GM21737 (cell line): ENCODE data around the gene PASK.

Experiments
- ATAC-seq: cut with Tn5 transposase; IDR thresholded peaks from one replicate; pipeline ENCODE4 v1.9.1; 2021; ENCODE audit warnings: mild to moderate bottlenecking, moderate library complexity; ENCODE audit not compliant: unreplicated experiment

The PASK gene

DNA sequence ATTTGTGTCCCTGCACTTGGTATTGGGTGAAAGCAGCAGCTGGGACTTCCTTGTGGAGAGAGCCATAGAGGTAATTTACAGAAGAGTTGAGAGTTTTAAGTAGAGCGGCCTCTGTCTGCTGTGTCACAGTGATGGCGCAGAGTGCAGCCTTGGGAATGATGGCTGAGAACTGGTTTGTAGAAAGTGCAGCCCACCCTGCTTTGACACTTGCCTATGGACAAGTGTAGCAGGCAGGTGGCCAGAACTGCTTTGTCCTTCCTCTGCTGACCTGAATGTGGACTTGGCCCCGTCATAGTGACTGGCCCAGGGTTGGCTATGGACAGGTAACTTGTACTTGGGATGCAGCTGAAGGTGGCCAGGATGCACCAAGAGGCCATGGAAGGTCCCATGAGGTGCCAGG is 32.9 kb upstream of the PASK start:
- ATAC-seq = no peak

DNA sequence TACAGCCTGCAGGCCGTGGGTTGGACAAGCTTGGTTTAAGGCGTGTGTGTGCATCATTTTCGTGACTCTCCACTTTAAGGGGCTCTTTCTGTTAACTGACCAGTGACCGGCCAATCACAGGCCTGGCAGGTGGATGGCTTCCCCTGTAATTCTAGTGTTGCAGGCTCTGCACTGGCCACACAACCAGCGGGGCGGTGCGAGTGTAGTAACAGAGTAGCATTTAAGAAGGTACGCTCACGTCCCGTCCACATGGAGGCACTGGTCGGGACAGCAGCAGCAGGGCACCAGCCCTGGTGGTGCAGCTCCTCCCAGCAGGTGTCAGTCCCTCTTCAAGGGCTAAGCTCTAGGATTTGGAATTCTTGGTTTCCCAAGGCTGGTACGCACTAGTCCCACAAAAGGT is 31.2 kb upstream of the PASK start:
- no peak for ATAC-seq

DNA sequence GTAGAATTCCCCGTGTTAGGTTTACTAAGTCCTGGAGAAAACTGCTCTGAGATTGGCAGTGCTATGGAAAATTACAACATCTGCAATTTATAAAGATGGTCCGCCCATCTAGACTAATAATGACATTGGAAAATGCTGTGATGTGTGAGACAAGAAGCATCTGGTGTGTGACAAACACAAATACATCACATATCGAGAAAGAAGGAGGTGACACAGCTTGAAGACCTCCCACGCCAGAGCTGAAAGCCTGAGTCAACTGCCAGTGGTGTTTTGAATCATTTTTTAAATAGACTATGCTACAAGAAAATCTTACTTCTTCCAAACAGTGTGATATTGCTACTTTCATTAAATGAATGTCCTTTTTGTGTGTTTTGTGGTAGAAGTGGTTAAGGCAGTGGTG is 30.6 kb upstream of the PASK start:
- no peak for ATAC-seq

DNA sequence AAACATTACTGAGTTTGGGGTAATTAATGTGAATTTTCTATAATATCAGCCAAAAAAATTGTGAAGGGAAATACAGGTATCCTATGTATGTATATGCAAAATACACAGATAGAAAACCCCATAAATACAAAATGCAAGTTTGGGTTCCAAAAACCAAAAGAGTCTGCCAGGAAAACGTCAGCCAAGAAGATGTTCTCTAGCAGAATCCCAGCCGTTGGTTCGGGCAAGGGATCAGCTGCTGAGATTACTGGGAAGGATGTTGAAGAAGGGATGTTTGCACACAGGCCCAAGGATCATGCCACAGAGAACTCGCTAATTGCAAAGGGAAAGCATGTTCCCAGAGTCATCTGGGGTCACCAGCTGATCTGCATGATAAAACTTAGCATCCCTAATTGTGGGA is 29.7 kb upstream of the PASK start:
- ATAC-seq = no peak

DNA sequence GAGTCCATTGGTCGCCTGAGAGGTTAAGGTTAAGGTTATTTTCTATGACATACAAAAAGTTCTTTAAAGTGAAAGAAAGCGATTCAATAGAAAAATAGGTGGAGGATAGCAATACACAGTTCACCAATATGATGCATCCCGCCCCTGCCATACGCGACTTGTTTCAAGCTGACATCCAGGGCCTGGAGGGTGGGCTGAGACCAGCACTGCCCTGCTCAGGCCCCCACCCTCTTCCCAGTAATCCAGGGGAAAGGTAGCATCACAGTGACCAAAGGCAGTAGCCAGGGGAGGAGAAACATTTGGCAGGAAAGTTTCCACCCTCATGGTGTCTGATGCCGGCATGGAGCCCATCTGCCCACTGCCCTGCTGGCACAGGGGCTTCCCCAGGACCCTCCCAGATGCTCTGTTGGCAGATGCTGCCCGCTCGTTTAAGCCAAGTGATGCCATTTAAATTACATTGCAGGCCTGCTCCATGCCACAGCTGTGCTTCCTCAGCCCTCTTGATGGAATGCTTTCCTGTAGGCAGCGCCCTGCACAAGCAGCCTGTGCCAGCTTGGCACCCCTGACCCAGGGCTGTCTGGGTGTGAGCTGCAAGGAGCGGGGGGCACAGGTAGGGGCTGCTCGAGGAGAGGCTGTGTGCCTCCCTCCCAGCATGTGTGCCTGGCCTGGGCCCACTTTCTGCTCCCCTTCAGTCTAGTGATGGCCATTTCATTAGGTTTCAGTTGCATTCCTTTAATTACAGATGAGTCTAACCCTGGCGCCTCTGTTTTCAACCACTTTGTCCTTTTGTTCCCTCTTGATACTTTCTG is 28.5 kb upstream of the PASK start:
- no peak for ATAC-seq

DNA sequence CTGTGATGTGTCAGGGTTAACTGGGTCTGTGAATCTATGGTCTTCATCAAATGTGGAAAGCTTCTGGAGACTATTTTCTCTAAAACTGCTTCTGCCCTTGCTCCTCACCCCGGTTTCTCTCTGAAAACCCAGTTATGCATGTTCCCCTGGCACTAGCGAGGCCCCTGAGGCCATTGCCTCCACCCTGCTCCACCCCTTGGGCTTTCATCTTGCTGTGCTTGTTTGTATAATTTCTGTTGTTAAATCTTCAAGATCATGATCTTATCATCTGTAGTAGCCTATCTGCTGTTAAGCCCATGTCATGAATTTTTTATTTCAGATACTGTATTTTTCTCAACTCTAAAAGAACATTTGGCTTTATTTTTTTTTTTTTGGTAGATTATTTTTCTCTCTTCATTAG is 24.3 kb upstream of the PASK start:
- ATAC-seq = no peak

DNA sequence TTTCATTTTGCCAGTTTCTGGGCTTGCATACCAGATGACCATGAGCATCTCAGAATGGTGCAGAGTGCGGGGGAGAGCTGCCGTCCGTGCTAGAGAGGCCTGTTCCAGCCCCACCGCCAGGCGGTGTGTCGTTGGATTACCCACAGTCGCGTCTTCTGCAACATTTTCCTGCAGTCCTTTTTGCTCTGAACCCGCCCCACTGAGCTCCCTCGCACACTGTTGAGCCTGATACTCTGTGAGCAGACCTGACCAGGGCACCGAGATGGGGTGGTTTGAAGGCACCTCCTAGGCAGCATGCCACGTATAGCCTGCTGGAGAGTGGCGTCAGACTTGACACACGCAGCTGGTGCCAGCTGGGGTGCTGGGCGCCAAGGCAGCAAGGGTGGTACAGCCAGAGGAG is 19.1 kb upstream of the PASK start:
- ATAC-seq = no peak

DNA sequence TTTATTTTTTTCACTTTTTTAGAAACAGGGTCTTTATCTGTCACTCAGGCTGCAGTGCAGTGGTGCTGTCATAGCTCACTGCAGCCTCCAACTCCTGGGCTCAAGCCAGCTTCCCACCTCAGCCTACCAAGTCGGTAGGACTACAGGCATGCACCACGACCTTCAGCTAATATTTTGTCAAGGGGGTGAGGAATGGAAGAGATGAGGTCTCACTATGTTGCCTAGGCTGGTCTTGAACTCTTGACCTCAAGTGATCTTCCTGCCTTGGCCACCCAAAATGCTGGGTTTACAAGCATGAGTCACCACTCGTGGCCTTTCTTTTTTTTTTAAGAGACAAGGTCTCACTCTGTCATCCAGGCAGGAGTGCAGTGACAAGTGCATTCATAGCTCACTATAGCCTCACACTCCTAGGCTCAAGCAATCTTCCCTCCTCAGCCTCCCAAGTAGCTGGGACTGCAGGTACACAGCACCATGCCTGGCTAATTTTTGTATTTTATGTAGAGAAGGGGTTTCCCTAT is 14.4 kb upstream of the PASK start:
- ATAC-seq = no peak

DNA sequence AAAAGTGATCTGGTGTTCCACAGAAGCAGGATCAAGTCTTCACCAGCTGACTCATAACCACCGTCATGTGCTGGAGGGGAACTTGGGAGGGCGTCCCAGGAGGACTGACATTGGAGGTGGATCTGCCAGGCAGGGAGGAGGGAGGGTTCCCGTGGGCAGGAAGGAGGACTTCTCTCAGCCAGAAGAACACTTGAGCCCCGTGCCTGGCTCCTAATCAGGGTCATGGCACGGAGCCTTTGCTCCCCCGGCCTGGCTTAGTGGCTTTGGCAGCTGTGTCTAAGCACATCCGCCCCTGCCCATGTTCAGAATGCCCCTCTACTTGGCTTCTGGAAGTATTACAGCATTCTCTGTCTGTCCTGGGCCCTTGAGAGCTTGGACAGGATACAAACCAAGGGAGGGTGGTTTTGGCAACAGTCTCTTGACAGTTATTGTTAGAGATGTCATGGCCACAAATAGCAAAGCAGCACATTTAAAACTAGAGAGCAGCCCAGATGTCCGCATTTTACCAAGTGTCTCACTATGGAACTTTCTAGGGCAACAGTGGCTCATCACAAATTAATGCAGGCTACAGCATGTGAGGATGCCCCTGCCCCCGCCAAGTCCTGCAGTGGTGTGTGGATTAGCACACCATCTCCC is 12.5 kb upstream of the PASK start:
- no peak for ATAC-seq

DNA sequence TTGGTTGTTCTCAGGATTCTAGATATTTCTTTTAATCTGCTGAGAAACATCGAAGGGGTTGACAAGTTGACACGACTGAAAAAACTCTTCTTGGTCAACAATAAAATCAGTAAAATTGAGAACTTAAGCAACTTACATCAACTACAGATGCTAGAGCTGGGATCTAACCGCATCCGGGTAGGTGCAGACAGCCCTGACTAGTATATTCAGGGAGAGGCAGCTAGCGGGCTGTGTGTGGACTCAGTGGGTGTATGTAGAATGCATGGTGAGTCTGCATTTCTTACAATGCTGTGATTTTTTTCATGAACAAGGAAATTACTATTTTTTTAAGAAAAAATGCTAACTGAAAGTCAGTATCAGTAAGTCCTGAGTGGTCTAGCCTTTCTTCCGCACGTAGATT is 11.0 kb upstream of the PASK start:
- ATAC-seq = no peak

DNA sequence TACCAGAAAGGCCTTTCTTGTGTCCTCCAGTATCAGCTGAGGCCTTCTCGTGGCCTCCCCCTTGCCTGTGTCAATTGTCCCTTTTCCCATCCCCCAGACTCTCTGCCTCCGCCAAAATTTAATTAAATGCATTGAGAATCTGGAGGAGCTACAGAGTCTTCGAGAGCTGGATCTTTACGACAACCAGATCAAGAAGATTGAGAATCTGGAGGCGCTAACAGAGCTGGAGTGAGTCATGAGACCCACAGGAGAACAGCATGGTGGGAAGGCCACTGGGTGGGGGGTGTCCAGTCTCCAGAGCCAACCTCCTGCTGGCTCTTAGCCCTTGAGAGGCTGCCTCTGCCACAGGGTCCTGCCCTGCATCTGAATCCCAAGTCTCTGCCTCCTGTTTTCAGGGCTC is 9.8 kb upstream of the PASK start:
- ATAC-seq = no peak

DNA sequence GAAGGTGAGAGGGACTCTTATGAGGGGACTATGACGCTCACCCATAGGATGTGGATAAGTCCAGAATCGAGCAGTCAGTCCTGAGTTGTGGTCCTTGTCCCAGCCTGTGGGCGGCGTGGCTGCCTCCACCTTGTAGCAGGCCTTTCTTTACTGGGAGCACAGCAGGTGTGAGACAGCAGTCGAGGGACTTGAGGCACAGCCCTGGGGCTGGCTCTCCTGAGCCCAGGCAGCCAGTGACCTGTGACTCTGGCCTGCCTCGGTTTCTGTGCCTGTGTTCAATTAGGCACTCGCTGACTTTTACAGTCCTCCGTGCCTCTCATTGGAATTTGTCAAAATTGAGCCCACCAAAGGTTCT is 9.3 kb upstream of the PASK start:
- ATAC-seq = no peak

DNA sequence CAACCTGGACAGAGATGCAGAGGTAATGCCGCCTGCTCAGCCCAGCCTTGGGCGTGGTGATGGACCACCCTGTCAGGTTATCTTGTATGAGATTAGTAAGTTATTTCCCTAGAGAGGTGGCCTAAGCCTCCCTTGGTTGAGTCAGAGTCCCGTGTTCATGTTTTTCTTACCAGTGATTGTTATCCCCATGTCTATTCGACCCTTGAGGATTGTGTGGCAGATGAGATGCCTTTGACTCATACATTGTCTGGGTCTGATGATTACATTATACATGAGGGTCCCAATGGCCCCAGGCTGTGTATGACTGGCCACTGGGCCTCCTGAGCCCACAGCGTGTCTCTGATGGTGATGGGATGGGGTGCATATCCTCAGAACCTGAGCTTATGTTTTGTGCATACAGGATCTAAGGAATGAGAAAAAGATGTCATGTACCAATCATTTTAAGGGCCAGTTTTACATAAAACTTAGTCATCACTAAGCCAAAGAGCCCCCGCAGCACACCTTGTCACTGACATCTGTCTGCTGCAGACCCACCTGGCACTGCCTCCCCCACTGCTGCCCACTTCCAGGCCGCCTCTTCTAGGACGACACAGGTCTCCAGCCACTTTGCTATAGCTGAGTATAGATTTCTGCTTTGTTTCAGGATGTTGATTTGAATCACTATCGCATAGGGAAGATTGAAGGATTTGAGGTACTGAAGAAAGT is 8.7 kb upstream of the PASK start:
- no peak for ATAC-seq

DNA sequence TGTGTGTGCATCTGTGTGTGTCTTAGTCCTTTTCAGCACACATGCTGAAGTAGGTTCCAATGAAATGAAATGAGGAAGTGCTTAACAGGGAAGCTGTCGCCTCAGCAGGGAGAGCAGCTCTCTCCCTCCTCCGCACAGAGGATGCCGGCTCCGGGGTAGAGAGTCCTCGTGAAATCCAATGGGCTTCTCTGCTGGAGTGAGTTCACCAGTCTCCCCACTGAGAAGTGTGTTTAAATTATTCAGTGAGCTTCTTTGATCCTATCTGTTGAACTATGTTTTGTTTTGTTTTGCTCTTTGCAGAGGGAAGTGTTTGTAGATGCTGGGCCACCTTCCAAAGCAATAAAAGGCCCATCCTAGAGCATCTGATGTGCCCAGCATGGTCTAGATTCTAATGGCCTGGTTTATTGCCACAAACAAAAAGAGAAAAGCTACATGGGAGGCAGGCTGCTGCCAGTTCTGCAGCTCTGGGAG is 7.7 kb upstream of the PASK start:
- ATAC-seq = no peak

DNA sequence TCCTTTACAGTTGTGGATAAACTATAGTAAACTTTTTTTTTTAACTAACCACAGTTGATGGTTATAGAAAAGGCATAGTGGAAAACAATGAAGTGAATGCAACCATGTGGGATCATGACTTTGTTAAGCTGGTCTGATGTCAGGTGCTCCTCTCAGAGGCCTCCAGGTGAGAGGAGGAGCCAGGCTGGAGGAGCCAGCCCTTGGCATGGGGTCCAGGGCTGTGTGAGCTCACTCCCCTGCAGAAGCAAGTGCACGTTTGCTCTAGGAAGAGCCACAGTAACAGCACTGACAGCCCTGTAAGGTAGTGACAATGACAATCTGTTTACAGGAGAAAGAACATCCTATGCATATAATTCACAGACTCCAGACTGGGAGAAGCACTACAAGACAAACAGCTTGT is 6.7 kb upstream of the PASK start:
- ATAC-seq = no peak

DNA sequence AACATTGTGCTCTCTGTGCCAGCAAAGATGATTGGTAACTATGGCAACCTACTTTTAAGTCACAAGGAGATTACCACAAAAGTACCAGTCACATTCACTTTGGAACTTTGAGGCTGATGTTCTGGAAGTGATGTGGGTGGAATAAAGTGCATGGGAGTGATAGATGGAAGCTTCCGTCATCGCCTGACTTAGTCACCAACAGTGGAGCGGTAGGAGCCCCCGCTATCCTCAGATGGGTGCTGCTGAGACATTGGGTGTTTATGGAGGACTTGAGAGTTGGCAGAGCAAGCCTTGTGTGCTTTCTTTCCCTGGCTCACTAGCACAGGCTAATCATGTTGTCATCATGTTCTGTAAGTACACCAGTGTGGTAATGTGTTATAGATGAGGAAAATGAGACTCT is 5.6 kb upstream of the PASK start:
- no peak for ATAC-seq

DNA sequence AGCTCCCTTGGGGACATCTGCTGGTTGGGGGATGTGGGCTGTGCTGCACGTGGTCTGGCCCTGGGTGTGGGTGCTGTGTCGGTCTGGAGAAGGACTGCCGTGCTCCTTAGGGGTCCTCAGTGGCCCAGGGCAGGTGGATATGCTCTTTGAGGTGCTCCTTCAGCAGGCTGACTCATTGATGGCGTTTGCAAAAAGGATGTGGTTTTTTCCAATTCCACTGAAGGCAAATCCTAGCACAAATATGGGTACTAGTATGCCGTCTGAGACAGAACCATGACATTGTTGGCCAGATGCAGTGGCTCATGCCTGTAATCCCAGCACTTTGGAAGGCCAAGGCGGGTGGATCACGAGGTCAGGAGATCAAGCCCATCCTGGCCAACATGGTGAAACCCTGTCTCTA is 4.3 kb upstream of the PASK start:
- ATAC-seq = no peak

DNA sequence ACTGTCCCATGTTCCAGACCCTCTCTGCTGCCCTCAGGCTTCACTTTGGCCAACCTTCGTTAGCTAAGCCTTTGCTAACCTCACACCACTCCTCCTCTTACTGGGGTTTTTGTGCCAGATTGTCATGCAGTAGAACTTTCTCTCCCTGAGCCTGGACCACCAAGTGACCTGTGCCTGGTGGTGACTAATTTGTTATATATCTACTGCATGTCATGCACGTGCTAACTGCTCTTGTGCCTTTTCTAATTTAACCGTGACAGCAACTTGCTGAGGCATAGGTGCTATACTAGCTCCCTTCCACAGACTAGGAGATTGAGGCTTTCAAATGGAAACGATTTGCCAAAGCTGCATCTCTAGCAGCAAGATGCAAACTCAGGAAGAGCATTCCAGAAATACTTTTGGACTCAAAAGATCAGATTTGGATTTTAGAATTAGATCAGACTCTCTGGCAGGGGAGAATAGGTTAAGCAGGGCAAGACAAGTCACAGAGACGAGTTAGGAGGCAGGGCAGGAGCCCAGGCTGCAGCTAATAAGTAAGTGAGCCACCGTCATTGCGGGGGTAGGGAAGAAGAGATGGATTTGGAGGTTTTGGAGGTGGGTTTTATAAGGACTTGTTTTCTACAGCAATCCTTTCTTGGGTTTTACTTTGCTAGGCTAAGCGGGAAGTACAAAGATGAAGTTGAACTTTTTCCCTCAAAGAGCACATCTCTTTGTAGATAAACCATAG is 2.8 kb upstream of the PASK start:
- no peak for ATAC-seq

DNA sequence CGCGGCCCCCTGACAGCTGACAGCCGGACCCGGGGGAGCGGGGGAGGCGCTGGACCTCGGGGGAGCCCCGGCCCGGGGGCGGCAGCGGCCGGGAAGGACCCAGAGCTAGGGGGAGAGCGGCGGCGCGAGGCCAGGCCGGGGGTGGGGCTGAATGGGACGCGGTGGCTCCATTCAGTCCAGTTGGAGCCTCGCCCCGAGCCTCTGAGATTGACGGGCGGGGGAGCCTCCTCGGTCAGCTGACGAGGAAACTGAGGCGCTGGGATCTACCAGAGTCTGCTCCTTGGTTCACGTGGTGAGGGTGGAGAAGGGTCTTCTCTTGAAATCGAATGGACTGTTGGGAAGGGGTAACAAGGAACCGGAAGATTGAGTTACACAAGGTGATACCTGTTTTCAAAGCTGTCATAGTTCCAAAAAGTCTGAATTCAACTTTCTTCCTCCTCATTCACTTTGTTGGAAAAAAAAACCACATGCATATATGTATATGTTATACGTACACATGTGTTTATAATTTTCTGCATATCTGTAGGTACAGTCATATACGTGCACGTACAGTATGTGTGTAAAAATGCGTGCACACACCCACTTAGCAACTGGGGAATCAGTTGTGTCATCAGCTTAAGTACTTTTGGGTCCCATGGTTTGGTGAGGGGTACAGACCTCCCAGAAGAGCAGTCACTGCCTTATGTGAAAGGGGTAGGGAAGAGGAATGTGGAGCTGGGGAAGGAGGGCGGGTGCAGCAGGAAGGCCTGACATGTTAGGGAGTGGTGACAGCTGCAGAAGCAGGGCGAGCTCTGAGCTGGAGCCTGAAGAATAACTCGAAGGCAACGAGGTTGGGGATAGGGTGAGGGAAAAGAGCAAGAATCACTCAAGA is 1.6 kb upstream of the PASK start:
- ATAC-seq = no peak

DNA sequence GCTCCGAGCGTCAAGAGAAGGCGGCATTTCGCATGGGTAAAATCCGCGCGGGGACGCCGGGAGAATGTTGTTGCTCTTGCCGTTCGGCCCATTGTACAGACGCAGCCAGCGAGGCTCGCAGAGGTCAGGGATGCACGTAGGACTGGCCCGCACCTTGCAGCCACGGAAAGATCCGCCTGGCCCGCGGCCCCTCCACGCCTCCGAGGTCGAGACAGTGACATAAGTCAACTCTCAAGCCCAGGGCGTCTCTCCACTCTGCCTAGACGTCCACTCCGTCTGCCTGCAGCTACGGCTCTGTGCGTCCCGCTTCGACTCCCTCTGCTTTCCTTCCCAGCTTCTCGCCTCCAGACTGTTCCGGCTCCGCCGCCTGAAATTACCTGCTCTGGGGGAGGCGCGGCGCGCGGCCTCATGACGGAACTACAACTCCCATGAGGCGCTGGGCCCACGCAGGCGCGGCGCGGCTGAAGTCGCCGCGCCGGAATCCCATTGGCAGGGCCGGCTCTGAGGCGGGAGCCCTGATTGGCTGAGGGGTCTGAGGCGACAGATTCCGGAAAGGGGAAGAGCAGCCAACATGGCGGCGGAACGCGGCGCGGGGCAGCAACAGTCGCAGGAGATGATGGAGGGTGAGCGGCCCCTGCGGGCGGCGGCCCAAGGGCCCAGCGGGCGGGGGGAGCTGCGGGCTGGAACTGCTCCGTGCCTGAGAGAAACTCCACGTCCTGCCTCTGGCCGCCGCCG is 820 bp upstream of the PASK start, which contains the start of gene PPP1R7:
TSS of gene PPP1R7 (plus strand) at position 543 of the 735 bp plus-strand sequence. CDS start at position 572, 29 bp downstream.
- ATAC-seq = peak; percentile 77
